G401.6 (cell line): ENCODE results near the gene ANKRD39.
"Not testable (repeated sequence)": the region's sequence is repeated elsewhere in the genome, so short reads cannot be mapped to it uniquely, and the experiment has no call there.

ENCODE experiments used
- FAIRE-seq: peaks from 2 replicates; lab custom pipeline; 2012; peaks lifted over from hg19 to GRCh38; lab: Jason Lieb, UNC

The ANKRD39 gene

GRCh38 chr2:96870626-96871255 lies 12.9 kb upstream of the ANKRD39 start:
- no peak for FAIRE-seq

- FAIRE-seq: no peak
These were observed 12.2 kb upstream of the ANKRD39 start, which contains the start of gene SEMA4C for GRCh38 chr2:96869822-96870625. TSS of gene SEMA4C (minus strand) at chr2:96870080. CDS start at chr2:96867886, 2,194 bp downstream.

DNA sequence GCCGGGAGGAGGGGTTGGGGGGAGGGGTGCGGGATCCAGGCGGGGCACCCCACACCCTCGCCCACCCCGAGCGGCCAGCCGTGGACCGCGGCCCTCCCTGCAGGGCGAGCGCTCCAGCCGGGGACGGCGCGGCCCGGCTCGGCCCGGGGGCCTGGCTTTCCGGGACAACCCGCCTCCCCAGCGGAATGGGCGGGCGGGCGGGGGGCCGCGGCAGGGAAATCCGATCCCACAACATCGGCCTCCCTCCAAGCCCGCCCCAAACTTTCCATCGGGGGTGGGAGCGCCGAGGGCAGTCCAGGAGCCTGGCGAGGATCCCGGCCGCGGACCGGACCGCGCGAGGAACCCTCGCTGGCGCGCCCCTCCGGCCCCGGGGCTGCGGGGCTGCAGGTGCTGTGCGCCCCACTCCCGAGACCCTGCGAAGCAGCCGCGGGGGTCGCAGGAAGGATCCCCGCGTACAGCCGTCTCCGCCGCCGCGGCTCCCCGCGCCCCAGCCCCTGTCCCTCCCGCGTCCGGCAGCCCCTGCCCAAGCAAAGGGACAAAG lies 11.5 kb upstream of the ANKRD39 start:
- FAIRE-seq: no peak

- FAIRE-seq: no peak
These were observed 10.9 kb upstream of the ANKRD39 start for GRCh38 chr2:96868555-96869280.

- no peak for FAIRE-seq
These were observed 10.1 kb upstream of the ANKRD39 start for GRCh38 chr2:96867756-96868554.

DNA sequence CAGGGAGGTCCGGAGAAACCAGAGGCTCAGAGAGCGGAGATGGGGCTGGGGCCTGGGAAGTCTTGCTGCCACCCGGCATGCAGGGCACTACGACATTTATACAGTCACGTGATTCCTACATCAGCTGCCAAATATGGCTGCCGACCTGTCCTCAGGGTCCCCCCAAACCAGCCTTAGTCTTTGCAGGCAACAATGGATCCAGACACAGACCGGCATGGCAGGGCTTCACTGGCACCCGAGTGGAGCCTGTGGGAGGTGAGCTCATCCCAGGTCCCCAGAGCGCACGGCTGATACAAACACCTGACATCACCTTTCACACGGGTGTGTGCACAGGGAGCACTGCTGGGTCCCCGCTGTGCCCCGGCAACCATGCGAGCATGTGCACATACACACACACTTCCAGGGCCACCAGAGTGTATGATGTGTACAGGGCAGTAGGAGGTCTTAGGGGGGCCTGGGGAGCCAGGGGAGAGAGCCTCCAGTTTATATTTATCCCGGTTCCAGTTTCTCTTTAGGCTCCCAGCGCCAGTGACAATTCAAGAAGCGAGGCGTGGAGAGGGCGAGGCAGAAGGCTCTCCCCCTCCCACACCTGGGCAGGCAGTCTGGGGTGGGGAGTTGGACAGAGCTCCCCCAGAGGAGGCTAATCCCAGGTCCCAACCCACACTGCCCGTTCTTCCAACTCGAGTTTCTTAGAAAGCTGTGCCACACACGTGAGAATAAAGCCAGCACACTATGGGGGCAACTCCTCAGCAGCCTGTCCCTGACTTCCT lies 9.4 kb upstream of the ANKRD39 start:
- no peak for FAIRE-seq

- FAIRE-seq: no peak
These were observed 8.8 kb upstream of the ANKRD39 start for GRCh38 chr2:96866586-96866985.

- no peak for FAIRE-seq
These were observed 8.3 kb upstream of the ANKRD39 start for GRCh38 chr2:96866149-96866548.

DNA sequence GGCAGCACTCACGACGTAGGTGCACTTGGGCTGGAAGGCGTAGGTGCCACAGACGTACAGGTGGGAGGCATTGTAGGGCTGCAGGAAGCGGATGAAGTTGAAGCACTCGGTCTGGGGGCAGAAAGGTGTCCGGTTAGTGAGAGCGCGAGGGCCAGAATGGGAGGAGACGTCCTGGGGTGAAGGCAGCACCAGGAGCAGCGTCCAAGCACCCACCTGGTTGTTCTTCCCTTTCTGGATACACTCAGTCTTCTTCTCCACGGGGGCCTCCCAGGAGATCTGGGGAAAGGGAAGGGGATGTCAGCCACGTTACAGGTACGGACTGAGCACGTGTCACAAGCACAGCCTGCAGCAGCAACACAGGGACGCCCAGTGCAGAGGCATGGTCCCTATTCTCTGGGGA lies 7.8 kb upstream of the ANKRD39 start:
- no peak for FAIRE-seq

GRCh38 chr2:96864343-96865091 lies 6.7 kb upstream of the ANKRD39 start:
- FAIRE-seq: no peak

DNA sequence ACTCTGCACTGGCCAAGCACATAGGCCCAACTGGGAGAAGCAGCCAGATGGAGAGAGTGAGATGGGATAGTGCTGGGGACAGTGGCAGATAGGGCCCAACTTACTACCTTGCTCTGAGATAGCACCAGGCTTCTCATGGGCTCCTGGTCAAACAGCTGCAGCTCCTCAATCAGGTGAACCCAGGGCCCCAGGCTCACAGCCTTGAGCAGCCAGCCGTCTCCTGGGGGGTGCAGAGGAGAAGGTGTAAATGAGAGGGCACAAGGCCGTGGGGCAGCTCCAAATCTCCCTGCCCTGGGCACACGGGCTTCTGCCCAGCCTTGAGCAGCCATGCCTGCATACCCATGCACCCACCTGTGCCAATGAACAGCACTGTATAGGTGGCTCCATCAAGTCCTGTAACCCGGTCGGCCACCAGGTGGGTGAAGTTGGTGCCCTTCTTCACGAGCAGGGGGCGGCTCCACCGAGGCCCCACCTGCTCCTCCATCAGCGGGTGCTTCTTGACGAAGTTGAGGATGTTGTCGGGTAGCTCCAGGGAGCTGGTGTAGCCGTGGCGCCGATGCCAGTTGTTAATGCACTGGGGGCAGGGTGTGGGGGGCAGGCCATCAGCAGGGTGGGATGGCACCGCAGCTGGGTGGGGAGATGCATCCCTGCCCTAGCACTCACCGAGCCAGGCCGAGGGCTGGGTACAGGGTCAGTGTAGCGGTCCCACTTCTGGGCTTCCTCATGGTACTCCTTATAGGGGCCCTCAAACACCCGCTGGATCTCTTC lies 5.9 kb upstream of the ANKRD39 start:
- no peak for FAIRE-seq

DNA sequence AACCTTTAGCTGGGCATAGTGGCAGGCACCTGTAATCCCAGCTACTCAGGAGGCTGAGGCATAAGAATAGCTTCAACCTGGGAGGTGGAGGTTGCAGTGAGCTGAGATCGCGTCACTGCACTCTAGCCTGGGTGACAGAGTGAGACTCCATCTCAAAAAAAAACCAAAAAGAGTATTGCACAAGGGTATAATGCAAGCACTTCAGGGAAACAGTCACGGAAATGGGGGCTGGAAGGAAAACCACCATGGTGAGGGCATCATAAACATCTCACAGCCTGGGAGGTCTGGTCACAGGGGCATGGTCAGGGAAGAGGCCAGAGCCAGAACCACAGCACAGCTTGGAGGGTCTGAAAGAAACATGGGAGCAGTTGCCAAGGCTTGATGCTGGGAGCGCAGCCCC lies 5.2 kb upstream of the ANKRD39 start:
- FAIRE-seq: not testable (repeated sequence)

GRCh38 chr2:96861074-96861473 lies 3.3 kb upstream of the ANKRD39 start:
- FAIRE-seq: no peak

GRCh38 chr2:96860065-96861029 lies 2.5 kb upstream of the ANKRD39 start:
- no peak for FAIRE-seq

GRCh38 chr2:96859681-96860064 lies 1.9 kb upstream of the ANKRD39 start:
- FAIRE-seq: no peak

DNA sequence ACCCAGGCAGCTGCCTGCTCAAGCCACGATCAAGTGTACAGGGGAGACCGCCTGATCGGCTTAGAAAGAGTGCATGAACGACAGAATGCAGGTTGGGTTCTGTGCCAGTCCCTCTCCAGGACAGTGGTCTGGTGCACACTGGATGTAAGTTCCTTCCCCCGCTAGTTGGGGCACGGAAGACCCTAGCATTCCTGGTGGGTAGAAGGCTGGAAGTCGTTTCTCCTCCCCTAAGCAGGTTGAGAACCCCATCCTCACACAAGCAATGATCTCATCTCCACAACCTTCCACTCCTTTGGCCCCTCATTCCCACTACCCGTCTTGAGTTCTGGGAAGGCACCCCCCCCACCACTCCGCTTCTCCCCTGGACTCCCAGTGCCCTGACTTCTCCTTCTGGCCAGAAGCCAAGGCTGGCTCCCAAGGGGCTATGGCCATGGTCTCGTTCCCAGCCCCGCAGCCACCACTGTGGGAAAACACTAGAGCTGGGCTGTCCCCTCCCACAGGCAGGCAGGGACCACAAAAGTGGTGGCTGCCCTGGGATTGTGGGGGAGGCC lies 1.4 kb upstream of the ANKRD39 start:
- no peak for FAIRE-seq

DNA sequence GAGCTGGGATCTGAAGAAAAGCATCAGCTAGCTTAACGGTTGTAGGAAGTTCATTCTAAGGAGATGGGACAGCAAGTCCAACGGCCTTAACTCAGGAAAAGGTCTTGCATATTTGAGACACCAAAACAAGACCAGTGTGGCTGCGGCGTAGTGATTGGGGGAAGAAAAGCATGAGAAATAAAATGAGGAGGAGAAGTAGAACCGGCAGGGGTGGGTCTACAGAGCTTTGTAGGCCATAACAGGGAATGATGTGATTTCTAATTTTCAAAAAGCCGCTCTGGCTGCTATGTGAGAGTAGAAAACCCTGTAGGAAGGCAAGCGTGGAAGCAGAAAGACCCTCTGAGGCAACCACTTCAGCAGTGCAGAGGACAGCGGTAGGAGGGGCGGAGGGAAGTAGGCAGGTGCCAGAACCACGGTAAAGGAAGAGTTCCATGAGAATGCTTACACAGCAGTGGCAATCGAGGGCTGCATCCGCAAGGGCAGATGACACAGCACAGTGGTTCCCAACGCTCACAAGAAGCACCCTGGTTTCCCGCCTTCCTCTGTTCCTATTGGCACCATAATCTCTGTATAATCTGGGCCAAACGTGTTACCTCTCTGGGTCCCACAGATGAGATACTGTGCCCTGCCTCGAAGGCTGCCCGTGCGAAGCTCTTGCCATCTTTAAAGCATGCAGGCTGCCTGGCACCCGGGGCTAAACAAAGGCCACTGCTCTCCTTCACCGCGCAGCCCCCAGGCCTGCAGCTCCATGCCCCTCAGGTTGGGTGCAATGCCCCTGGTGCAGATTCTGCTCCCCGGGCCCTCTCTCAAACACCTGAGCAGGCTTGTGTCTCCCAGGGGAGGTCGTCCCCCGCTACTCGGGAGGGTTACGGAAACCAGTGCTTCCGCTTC lies 795 bp downstream of the ANKRD39 start:
- no peak for FAIRE-seq
